PC-9 (cell line): ENCODE measurements around the gene LIN28B. TPM values are rescaled to one million over a fixed set of nuclear protein-coding genes. Genes with fewer than 3 reads are reported as not detected.

Experiments
- BruUV-seq: library from RNA; stranded (reverse); fragments of 400-500 nt; replicated peaks from 2 replicates; lab custom pipeline; 2021; lab: Mats Ljungman, UMichigan
- CTCF ChIA-PET: fragments of 300-600 bp; sonication (Branson Sonifier 250); formaldehyde crosslinking; loops from one replicate; lab custom pipeline; 2022; ENCODE audit warnings: antibody characterized with exemption; lab: Charles Lee
- POLR2A ChIA-PET: fragments of 300-600 bp; sonication (Branson Sonifier 250); formaldehyde crosslinking; loops from one replicate; lab custom pipeline; 2022; ENCODE audit warnings: antibody characterized with exemption; ENCODE audit not compliant: unreplicated experiment; lab: Charles Lee
- DNase-seq, 2 experiments: peaks; one replicate each; pipeline versions ENCODE4 v3.0.0 to v3.0.0-alpha.2; 2015 to 2022; ENCODE audit warnings: mixed read lengths in 1 of 2
- H2AFZ ChIP-seq: fragments of 200-600 bp; sonication (generic); 2 replicates; pipeline ENCODE4 v1.8.1; 2017; ENCODE audit warnings: antibody characterized with exemption
- H3F3A ChIP-seq: fragments of 200-600 bp; sonication (generic); 2 replicates; pipeline ENCODE4 v1.8.1; 2017; ENCODE audit warnings: antibody characterized with exemption, mild to moderate bottlenecking, low read depth; ENCODE audit not compliant: insufficient read depth
- H3K27ac ChIP-seq: fragments of 200-600 bp; sonication (generic); 2 replicates; pipeline ENCODE4 v1.6.1; 2016; ENCODE audit warnings: mixed run types
- H3K27me3 ChIP-seq: fragments of 200-600 bp; sonication (generic); 2 replicates; pipeline ENCODE4 v1.6.1; 2016; ENCODE audit warnings: low read depth, mixed run types; ENCODE audit not compliant: insufficient read depth
- H3K36me3 ChIP-seq: fragments of 200-600 bp; sonication (generic); 2 replicates; pipeline ENCODE4 v1.6.1; 2016; ENCODE audit warnings: low read depth, mixed run types
- H3K4me1 ChIP-seq: fragments of 200-600 bp; sonication (generic); replicated peaks from 2 replicates; pipeline ENCODE4 v1.6.1; 2016; ENCODE audit warnings: mixed run types; ENCODE audit not compliant: insufficient read depth
- H3K4me2 ChIP-seq: fragments of 200-600 bp; sonication (generic); 2 replicates; pipeline ENCODE4 v1.6.1; 2017; ENCODE audit warnings: mixed run types
- H3K4me3 ChIP-seq: fragments of 200-600 bp; sonication (generic); 2 replicates; pipeline ENCODE4 v1.6.1; 2016; ENCODE audit warnings: mixed run types
- H3K79me2 ChIP-seq: fragments of 200-600 bp; sonication (generic); 2 replicates; pipeline ENCODE4 v1.6.1; 2017; ENCODE audit warnings: low read depth, mixed run types
- H3K9me2 ChIP-seq: fragments of 200-600 bp; sonication (generic); 2 replicates; pipeline ENCODE4 v1.8.1; 2017; ENCODE audit warnings: mild to moderate bottlenecking; ENCODE audit not compliant: insufficient read depth
- H3K9me3 ChIP-seq: fragments of 200-600 bp; sonication (generic); 2 replicates; pipeline ENCODE4 v1.8.1; 2016; ENCODE audit warnings: low read depth; ENCODE audit not compliant: insufficient read depth
- H4K20me1 ChIP-seq: fragments of 200-600 bp; sonication (generic); 2 replicates; pipeline ENCODE4 v1.8.1; 2017; ENCODE audit not compliant: insufficient read depth
- CTCF ChIP-seq: fragments of 200-600 bp; sonication (generic); conservative IDR thresholded peaks from 2 replicates; pipeline ENCODE4 v1.6.1; 2017; ENCODE audit warnings: mixed run types, antibody characterized with exemption, mild to moderate bottlenecking, moderate library complexity
- EZH2 ChIP-seq: fragments of 200-600 bp; sonication (generic); IDR thresholded peaks from 2 replicates; pipeline ENCODE4 v1.8.0; 2017; ENCODE audit warnings: antibody characterized with exemption, low read depth
- intact Hi-C: fragments of 100-400 bp; cut with micrococcal nuclease; formaldehyde crosslinking; loops from one replicate; pipeline ENCODE4 v1.10.0; 2022; ENCODE audit not compliant: unreplicated experiment
- total RNA-seq: library from RNA; stranded (reverse); gene quantifications from 2 replicates; pipeline ENCODE4 v1.2.3, GENCODE V29; 2021

The LIN28B gene
- total RNA-seq, 1 experiment from 2014 or later: not detected

GRCh38 chr6:105102186-105102585 lies 145.3 kb downstream of the LIN28B start:
- H3K79me2 ChIP-seq: no peaks in the 10 kb centered on the region
- no peak overlapping the region for H2AFZ ChIP-seq
- no peaks in the 10 kb centered on the region for H3K27me3 ChIP-seq
- no peaks in the 10 kb centered on the region for H3K36me3 ChIP-seq
- DNase-seq: peak in 1 of 2 experiments; percentile 10
- H3K4me2 ChIP-seq: no peak overlapping the region
- CTCF ChIA-PET: no interaction called here
- H3K27ac ChIP-seq: no peak overlapping the region
- no peak overlapping the region for H3K4me3 ChIP-seq
- no peaks in the 10 kb centered on the region for H3F3A ChIP-seq
- H4K20me1 ChIP-seq: no peaks in the 10 kb centered on the region
- BruUV-seq: no TSS peak
- no peak for TF ChIP-seq EZH2
- no peak for TF ChIP-seq CTCF
- peaks cover 4% of the 10 kb centered on the region; the same call in 1 of the 2 replicates for H3K4me1 ChIP-seq
- H3K9me2 ChIP-seq: no peaks in the 10 kb centered on the region
- no peaks in the 10 kb centered on the region for H3K9me3 ChIP-seq
- POLR2A ChIA-PET: no interaction called here
- intact Hi-C loops: no loop called here

- Histone ChIP-seq H3K79me2 (no peaks in the 10 kb centered on the region), H3K36me3 (no peaks in the 10 kb centered on the region), H4K20me1 (no peaks in the 10 kb centered on the region), H3K9me2 (no peaks in the 10 kb centered on the region), H3K4me1 (peaks cover 9% of the 10 kb centered on the region; the same call in 1 of the 2 replicates), H3F3A (no peaks in the 10 kb centered on the region), H3K27me3 (no peaks in the 10 kb centered on the region), H3K4me3 (no peak overlapping the region), H3K27ac (no peak overlapping the region), H3K4me2 (no peak overlapping the region), H2AFZ (no peak overlapping the region), H3K9me3 (no peaks in the 10 kb centered on the region)
- POLR2A ChIA-PET: interaction anchor here (0.6 kb wide), 1 partner anchor 1221 kb away, joined by 6 read pairs; no protein-coding TSS in a partner anchor
- peak in 1 of 2 experiments; percentile 16 for DNase-seq
- no TSS peak for BruUV-seq
- CTCF ChIA-PET: interaction anchor here (0.6 kb wide), 1 partner anchor 946 kb away, joined by 3 read pairs; no protein-coding TSS in a partner anchor
- TF ChIP-seq EZH2 (no peak), CTCF (no peak)
- intact Hi-C loops: no loop called here
Observed at GRCh38 chr6:105105094-105105493, 148.2 kb downstream of the LIN28B start.

- CTCF ChIA-PET: no interaction called here
- peaks cover 9% of the 10 kb centered on the region; the same call in 1 of the 2 replicates for H3K4me1 ChIP-seq
- H3K9me2 ChIP-seq: no peaks in the 10 kb centered on the region
- no peak overlapping the region for H2AFZ ChIP-seq
- H3K27me3 ChIP-seq: no peaks in the 10 kb centered on the region
- POLR2A ChIA-PET: no interaction called here
- H3K9me3 ChIP-seq: no peaks in the 10 kb centered on the region
- H3K27ac ChIP-seq: no peak overlapping the region
- no TSS peak for BruUV-seq
- H3K36me3 ChIP-seq: no peaks in the 10 kb centered on the region
- intact Hi-C loops: no loop called here
- no peaks in the 10 kb centered on the region for H4K20me1 ChIP-seq
- TF ChIP-seq CTCF: no peak
- TF ChIP-seq EZH2: no peak
- no peaks in the 10 kb centered on the region for H3K79me2 ChIP-seq
- peak in 1 of 2 experiments; percentile 23 for DNase-seq
- H3K4me2 ChIP-seq: no peak overlapping the region
- no peaks in the 10 kb centered on the region for H3F3A ChIP-seq
- no peak overlapping the region for H3K4me3 ChIP-seq
Observed at GRCh38 chr6:105106260-105106659, 149.4 kb downstream of the LIN28B start.
